Testis (tissue), 3 donors: ENCODE results near the gene IQGAP1. TPM values are rescaled to one million over a fixed set of nuclear protein-coding genes. Genes with fewer than 3 reads are reported as not detected.
A peak's percentile ranks its signal among the peaks of the same experiment; 100 is the strongest.

Source experiments
- DNase-seq: peaks from one replicate; pipeline ENCODE4 v3.0.0-alpha.2; 2019
- H3K27ac ChIP-seq, 2 donors: fragments of 200-600 bp; sonication (generic); one replicate each; pipeline ENCODE4 v1.5.1; 2019
- H3K27me3 ChIP-seq: fragments of 200-600 bp; sonication (generic); one replicate; pipeline ENCODE4 v1.5.1; 2019
- H3K36me3 ChIP-seq: fragments of 200-600 bp; sonication (generic); one replicate; pipeline ENCODE4 v1.5.1; 2017; ENCODE audit warnings: low read depth; ENCODE audit errors: missing control alignments
- H3K4me1 ChIP-seq: fragments of 200-600 bp; sonication (generic); one replicate; pipeline ENCODE4 v1.5.1; 2019
- H3K4me3 ChIP-seq, 2 donors: fragments of 200-600 bp; sonication (generic); one replicate each; pipeline ENCODE4 v1.5.1; 2017 to 2019
- H3K9me3 ChIP-seq: fragments of 200-600 bp; sonication (generic); one replicate; pipeline ENCODE4 v1.5.1; 2017
- CTCF ChIP-seq, 3 experiments: fragments of 450-650 bp in 2 of 3; fragments of 200-600 bp in 1 of 3; sonication (generic) in 1 of 3; IDR thresholded peaks; one replicate each; pipeline ENCODE4 v1.5.1; 2016 to 2019; ENCODE audit warnings: antibody characterized with exemption in 3 of 3, mild to moderate bottlenecking in 2 of 3, moderate library complexity in 1 of 3
- POLR2A ChIP-seq: fragments of 450-650 bp; IDR thresholded peaks from one replicate; pipeline ENCODE4 v1.6.1; 2017; ENCODE audit warnings: antibody characterized with exemption, mild to moderate bottlenecking, moderate library complexity
- WGBS, 2 donors: methylation state at CpG; one replicate each; pipeline ENCODE4 v1.1.5; 2018; 5-methylcytosine and 5-hydroxymethylcytosine counted together
- intact Hi-C: fragments of 100-400 bp; cut with DNase I; formaldehyde crosslinking; loops from one replicate; pipeline ENCODE4 v1.15.1; 2023; ENCODE audit warnings: low total_unique reads
- polyA plus RNA-seq: library from polyadenylated mRNA; stranded (reverse); fragments of 350-450 nt; fragmentation: Illumina TruSeq; extraction: RNeasy Lipid Tissue Mini Kit (QIAGEN cat#74804); gene quantifications from one replicate; pipeline ENCODE4 v1.2.3, GENCODE V29; 2014; ENCODE audit warnings: low read depth, low replicate concordance; ENCODE audit not compliant: insufficient read depth
- total RNA-seq, 2 donors: library from RNA; depleted of rRNA; stranded (reverse); fragments of >200 nt; gene quantifications; one replicate each; pipeline ENCODE4 v1.2.3, GENCODE V29; 2016

IQGAP1 gene
- total and polyA plus RNA-seq, 3 donors from 2014 or later, result 44.4 to 102 (median 86.9) TPM

DNA sequence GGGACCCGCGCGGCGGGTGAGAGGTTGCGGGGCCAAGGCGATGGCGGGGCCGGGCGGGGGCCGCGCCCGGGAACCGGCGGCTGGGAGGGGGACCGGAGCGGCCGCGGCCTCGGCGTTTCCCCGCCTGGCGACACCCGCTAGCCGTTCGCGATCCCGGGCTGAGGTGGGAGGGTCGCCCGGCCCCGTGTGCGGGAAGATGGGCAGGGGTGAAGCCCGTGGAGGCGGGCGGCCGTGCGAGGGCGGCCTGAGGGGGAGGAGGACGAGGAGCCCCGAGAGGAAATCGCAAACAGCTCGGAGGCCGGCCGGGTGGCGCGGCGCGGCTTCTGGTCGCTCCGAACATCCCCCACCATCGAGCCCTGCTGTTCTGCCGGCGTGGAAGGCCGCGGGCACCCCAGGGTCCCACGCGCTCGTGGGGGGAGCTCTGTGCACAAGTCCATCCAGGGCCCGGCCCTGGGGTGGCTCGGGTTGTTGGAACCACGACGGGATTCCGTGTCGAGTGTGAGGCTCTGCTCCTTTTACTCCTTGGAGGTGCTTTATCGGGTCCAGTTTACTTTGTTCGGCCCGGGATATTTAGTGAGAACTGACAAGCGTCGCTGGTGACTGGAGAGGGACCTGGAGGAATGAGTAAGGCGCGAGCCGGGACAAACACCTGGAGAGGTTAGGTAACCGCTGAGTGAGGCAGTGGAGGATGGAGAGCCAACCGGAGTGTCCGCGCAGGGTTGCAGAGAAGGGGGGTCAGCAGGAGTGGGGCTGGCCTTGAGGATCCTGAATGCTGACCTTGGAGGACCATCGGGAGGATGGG lies 142.4 kb downstream of the IQGAP1 start:
- Histone ChIP-seq H3K36me3 (no peaks in the 10 kb centered on the region), H3K4me3 (peak overlapping the region; percentile 62 to 86), H3K27ac (peak overlapping the region; percentile 92 to 96), H3K27me3 (no peaks in the 10 kb centered on the region), H3K9me3 (no peaks in the 10 kb centered on the region), H3K4me1 (peaks cover 33% of the 10 kb centered on the region)
- intact Hi-C loops, result no loop called here
- 0 to 1% methylated on average over 32 to 61 of the region's 76 CpGs for WGBS, 2 donors
- peak; percentile 73 for DNase-seq
- TF ChIP-seq CTCF (IDR thresholded peaks at IDR 0.05), result no peak
- no peak for TF ChIP-seq POLR2A

DNA sequence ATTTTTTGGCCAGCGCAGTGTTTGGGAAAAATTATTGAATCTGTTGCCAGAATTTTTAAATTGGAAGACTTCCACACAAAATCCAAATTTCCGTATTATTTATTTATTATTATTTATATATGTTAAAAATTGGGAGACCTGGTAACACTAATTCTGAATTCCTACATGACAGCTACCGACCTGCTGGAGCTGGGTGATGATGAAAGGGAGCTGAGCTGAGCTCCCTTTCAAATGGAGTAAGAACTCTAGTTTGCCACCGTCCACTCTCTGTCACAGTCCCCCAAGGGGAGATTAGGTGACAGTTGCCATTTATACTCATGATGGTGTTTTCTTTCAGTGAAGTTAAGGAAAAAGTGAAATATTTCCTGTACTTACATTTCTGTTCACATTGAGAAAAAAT lies 143.1 kb downstream of the IQGAP1 start:
- H3K27me3 ChIP-seq, result no peaks in the 10 kb centered on the region
- H3K36me3 ChIP-seq, result no peaks in the 10 kb centered on the region
- H3K4me3 ChIP-seq, result peak overlapping the region; percentile 62 to 86
- no peaks in the 10 kb centered on the region for H3K9me3 ChIP-seq
- no peak for DNase-seq
- intact Hi-C loops, result no loop called here
- H3K27ac ChIP-seq, result peak overlapping the region in 1 of 2 donors; percentile 96
- peaks cover 39% of the 10 kb centered on the region for H3K4me1 ChIP-seq
- WGBS, 2 donors, result 5 to 6% methylated on average over 4 of the region's 4 CpGs
- TF ChIP-seq CTCF (IDR thresholded peaks at IDR 0.05) (no peak), POLR2A (no peak)

- Histone ChIP-seq H3K4me1 (peaks cover 41% of the 10 kb centered on the region), H3K27ac (peak overlapping the region; percentile 71 to 80), H3K9me3 (no peaks in the 10 kb centered on the region), H3K36me3 (no peaks in the 10 kb centered on the region), H3K4me3 (no peak overlapping the region), H3K27me3 (no peaks in the 10 kb centered on the region)
- WGBS, 2 donors, result 52 to 65% methylated on average over 5 of the region's 5 CpGs
- TF ChIP-seq CTCF (IDR thresholded peaks at IDR 0.05) (no peak), POLR2A (no peak)
- intact Hi-C loops, result no loop called here
- DNase-seq, result no peak
These were observed 147.2 kb downstream of the IQGAP1 start for GRCh38 chr15:90535254-90535653.

- Histone ChIP-seq H3K9me3 (no peaks in the 10 kb centered on the region), H3K4me1 (peaks cover 20% of the 10 kb centered on the region), H3K36me3 (no peaks in the 10 kb centered on the region), H3K27ac (no peak overlapping the region), H3K27me3 (no peaks in the 10 kb centered on the region), H3K4me3 (no peak overlapping the region)
- WGBS, 2 donors, result 80 to 82% methylated on average over 10 of the region's 10 CpGs
- TF ChIP-seq POLR2A, result no peak
- TF ChIP-seq CTCF (IDR thresholded peaks at IDR 0.05), result no peak
- intact Hi-C loops, result no loop called here
- no peak for DNase-seq
These were observed 151.7 kb downstream of the IQGAP1 start for GRCh38 chr15:90539789-90540188.

GRCh38 chr15:90540768-90541167 lies 152.7 kb downstream of the IQGAP1 start:
- intact Hi-C loops, result no loop called here
- Histone ChIP-seq H3K4me1 (peaks cover 11% of the 10 kb centered on the region), H3K27ac (no peak overlapping the region), H3K36me3 (no peaks in the 10 kb centered on the region), H3K27me3 (no peaks in the 10 kb centered on the region), H3K4me3 (no peak overlapping the region), H3K9me3 (no peaks in the 10 kb centered on the region)
- 73 to 76% methylated on average over 3 of the region's 3 CpGs for WGBS, 2 donors
- DNase-seq, result no peak
- TF ChIP-seq CTCF (IDR thresholded peaks at IDR 0.05), result no peak
- TF ChIP-seq POLR2A, result no peak
